Right cardiac atrium (tissue), 5 donors: Measurements from ENCODE around the gene SRRT. TPM values are rescaled to one million over a fixed set of nuclear protein-coding genes. Genes with fewer than 3 reads are reported as not detected.
A peak's percentile ranks its signal among the peaks of the same experiment; 100 is the strongest.

ENCODE experiments used
- ATAC-seq, 2 donors: fragments of 200-7000 bp; cut with Tn5 transposase; one replicate each; pipeline versions ENCODE4 v1.8.0 to v1.9.1; 2020; ENCODE audit warnings: moderate library complexity in 2 of 2, mild to moderate bottlenecking in 1 of 2
- DNase-seq, 3 donors: peaks; one replicate each; pipeline ENCODE4 v3.0.0-alpha.2; 2020
- H3K27ac ChIP-seq: one replicate; pipeline ENCODE4 v1.5.1; 2013; ENCODE audit warnings: mild to moderate bottlenecking, low read length, control low read depth, moderate library complexity
- H3K27me3 ChIP-seq: one replicate; pipeline ENCODE4 v1.6.1; 2013; ENCODE audit not compliant: control insufficient read depth, insufficient read depth
- H3K4me1 ChIP-seq: one replicate; pipeline ENCODE4 v1.6.1; 2013; ENCODE audit warnings: low read length; ENCODE audit not compliant: control insufficient read depth, insufficient read depth
- H3K4me3 ChIP-seq: one replicate; pipeline ENCODE4 v1.5.1; 2013; ENCODE audit warnings: low read length, control low read depth
- H3K9me3 ChIP-seq: one replicate; pipeline ENCODE4 v1.6.1; 2013; ENCODE audit warnings: low read length; ENCODE audit not compliant: control insufficient read depth
- WGBS: extraction: QIAGEN DNeasy Blood & Tissue Kit; methylation state at CpG from one replicate; pipeline ENCODE4 v1.1.7; 2013; 5-methylcytosine and 5-hydroxymethylcytosine counted together
- intact Hi-C, 4 donors: fragments of 100-400 bp; cut with DNase I; formaldehyde crosslinking; loops; one replicate each; pipeline versions ENCODE4 v1.11.0 to v1.14.0; 2022 to 2023
- long read RNA-seq, 4 donors: library from polyadenylated mRNA; unstranded; transcript quantifications; one replicate each; pipeline ENCODE4 v2.0.0, GENCODE V29; 2020 to 2021
- polyA plus RNA-seq: library from polyadenylated mRNA; stranded (reverse); fragments of 200-250 nt; gene quantifications from one replicate; pipeline ENCODE4 v1.2.3, GENCODE V29; 2013
- total RNA-seq, 4 donors: library from RNA; stranded (reverse); fragmentation: NEBNext Ultra II Directional; extraction: Animal tissue kit (Norgen Biotek cat#: 25700); gene quantifications; one replicate each; pipeline ENCODE4 v1.2.1, GENCODE V29; 2021
- donor health status: healthy with polysubstance abuse.
- donor health status: DM: no; HTN: yes; CAD: no.
- donor health status: DM: no; HTN: no; CAD: no.
- donor health status: DM: no; HTN: yes; CAD: no; lungs with severe emphysema.
- donor health status: DM: yes; HTN: yes; CAD: no.

The SRRT gene
- 10 to 100 TPM; 79.1 to 88.0 (median 82.2) TPM for total RNA-seq
- 45.8 TPM for polyA plus RNA-seq
- long read RNA-seq, donor 1, transcript SRRT-215 (20 exons, 2,964 nt): minor isoform, 32 of 176 reads
- long read RNA-seq, donor 1, transcript SRRT-216 (20 exons, 2,955 nt): minor isoform, 17 of 176 reads
- long read RNA-seq, donor 1, transcript SRRT-213 (20 exons, 2,905 nt): major isoform, 44 of 176 reads
- long read RNA-seq, donor 1, transcript SRRT-217 (20 exons, 2,893 nt): minor isoform, 11 of 176 reads
- long read RNA-seq, donor 1, partial matches to known transcripts: 58 of 176 reads
- long read RNA-seq, donor 1, other reads (novel, unspliced or antisense): 14 of 176 reads
- long read RNA-seq, donor 2, transcript SRRT-215 (20 exons, 2,964 nt): minor isoform, 16 of 91 reads
- long read RNA-seq, donor 2, transcript SRRT-213 (20 exons, 2,905 nt): major isoform, 24 of 91 reads
- long read RNA-seq, donor 2, transcript SRRT-216 (20 exons, 2,955 nt): minor isoform, 11 of 91 reads
- long read RNA-seq, donor 2, partial matches to known transcripts: 30 of 91 reads
- long read RNA-seq, donor 2, other reads (novel, unspliced or antisense): 6 of 91 reads
- long read RNA-seq, donor 3, transcript SRRT-217 (20 exons, 2,893 nt): minor isoform, 17 of 346 reads
- long read RNA-seq, donor 3, transcript SRRT-213 (20 exons, 2,905 nt): major isoform, 101 of 346 reads
- long read RNA-seq, donor 3, transcript SRRT-215 (20 exons, 2,964 nt): minor isoform, 62 of 346 reads
- long read RNA-seq, donor 3, transcript SRRT-216 (20 exons, 2,955 nt): minor isoform, 36 of 346 reads
- long read RNA-seq, donor 3, partial matches to known transcripts: 102 of 346 reads
- long read RNA-seq, donor 3, other reads (novel, unspliced or antisense): 28 of 346 reads
- long read RNA-seq, donor 4, transcript SRRT-213 (20 exons, 2,905 nt): major isoform, 23 of 82 reads
- long read RNA-seq, donor 4, transcript SRRT-216 (20 exons, 2,955 nt): minor isoform, 12 of 82 reads
- long read RNA-seq, donor 4, transcript SRRT-215 (20 exons, 2,964 nt): minor isoform, 12 of 82 reads
- long read RNA-seq, donor 4, partial matches to known transcripts: 26 of 82 reads
- long read RNA-seq, donor 4, other reads (novel, unspliced or antisense): 5 of 82 reads

GRCh38 chr7:100874577-100875355, at the start of gene SRRT:
Gene SRRT, plus strand, starts transcription at chr7:100875103. Its CDS starts 488 bp downstream, at chr7:100875591.
- no peaks in the 10 kb centered on the region for H3K4me1 ChIP-seq
- ATAC-seq: peak; percentile 96

GRCh38 chr7:100825215-100825671, 49.7 kb upstream of the SRRT start:
- WGBS: 35% methylated on average over 16 of the region's 16 CpGs
- Histone ChIP-seq H3K27me3 (no peaks in the 10 kb centered on the region), H3K27ac (peak overlapping the region; percentile 50), H3K9me3 (no peaks in the 10 kb centered on the region), H3K4me3 (peak overlapping the region; percentile 92), H3K4me1 (no peaks in the 10 kb centered on the region)
- peak; percentile 66 to 75 (median 69) for DNase-seq
- intact Hi-C loops: no loop called here
- peak; percentile 36 to 70 for ATAC-seq

More at GRCh38 chr7:100874577-100875355, at the start of gene SRRT:
- intact Hi-C loops: no loop called here
- H3K9me3 ChIP-seq: no peaks in the 10 kb centered on the region
- no peaks in the 10 kb centered on the region for H3K27me3 ChIP-seq
- WGBS: 1% methylated on average over 79 of the region's 79 CpGs
- DNase-seq: peak; percentile 98 to 99 (median 99)
- H3K4me3 ChIP-seq: peak within 1 kb of the TSS; percentile 90
- H3K27ac ChIP-seq: peak within 1 kb of the TSS; percentile 99

- ATAC-seq: no peak
- intact Hi-C loops: no loop called here
- no peaks in the 10 kb centered on the region for H3K4me1 ChIP-seq
Measured at GRCh38 chr7:100825751-100826513, 49.0 kb upstream of the SRRT start.

GRCh38 chr7:100826514-100827329, 48.2 kb upstream of the SRRT start:
- intact Hi-C loops: no loop called here

More at GRCh38 chr7:100825751-100826513, 49.0 kb upstream of the SRRT start:
- peak overlapping the region; percentile 50 for H3K27ac ChIP-seq
- H3K9me3 ChIP-seq: no peaks in the 10 kb centered on the region
- H3K27me3 ChIP-seq: no peaks in the 10 kb centered on the region
- peak in 1 of 3 donors; percentile 51 for DNase-seq
- H3K4me3 ChIP-seq: peak overlapping the region; percentile 92
- WGBS: 18% methylated on average over 17 of the region's 17 CpGs

DNA sequence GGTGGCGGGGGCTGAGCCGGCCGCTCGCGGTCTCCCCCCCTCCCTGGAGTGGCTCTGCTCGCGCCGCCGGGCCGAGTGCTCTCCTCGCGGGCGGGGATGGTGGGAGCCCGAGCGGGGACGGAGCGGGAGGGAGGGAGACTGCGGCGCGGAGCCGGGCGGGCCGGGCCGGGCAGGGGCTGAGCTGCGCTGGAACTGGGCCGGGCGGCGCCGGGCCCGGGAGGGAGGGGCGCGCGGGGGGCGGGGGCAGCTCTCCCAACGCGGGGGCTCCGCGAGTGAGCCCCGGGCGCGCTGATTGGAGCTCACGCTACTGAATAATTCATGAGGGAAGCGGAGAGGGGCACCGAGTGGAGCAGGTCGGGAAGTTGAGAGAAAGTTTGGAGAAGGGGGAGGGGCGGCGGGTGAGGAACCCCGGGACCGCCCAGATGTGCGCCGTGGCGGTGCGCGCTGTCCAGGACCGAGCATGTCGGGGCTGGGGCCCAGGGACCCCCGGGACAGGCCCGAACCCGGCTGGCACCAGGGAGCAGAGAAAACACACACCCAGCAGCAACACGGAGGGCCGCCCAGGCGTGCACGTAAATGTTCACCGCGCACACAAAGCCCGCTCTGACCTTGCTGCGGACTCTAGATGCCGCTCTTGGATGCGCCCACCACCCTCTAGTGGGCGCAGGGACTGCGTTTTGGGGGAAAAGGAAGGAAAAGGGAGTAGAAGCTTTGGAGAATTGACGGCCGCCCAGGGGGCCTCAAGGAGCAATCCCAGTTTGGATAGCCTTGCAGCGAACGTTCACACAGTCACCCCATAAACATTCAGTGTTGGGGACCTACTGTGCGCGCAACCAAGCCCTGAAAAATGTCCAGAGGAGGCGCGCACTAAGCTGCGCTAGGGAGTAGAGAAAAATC, 47.3 kb upstream of the SRRT start, which contains the start of gene EPHB4:
Gene EPHB4, minus strand, starts transcription at position 194 of the 897 bp plus-strand sequence. CDS start 493 bp downstream, outside the sequence.
- Histone ChIP-seq H3K27ac (peak within 1 kb of the TSS; percentile 76), H3K4me1 (no peaks in the 10 kb centered on the region), H3K4me3 (peak within 1 kb of the TSS; percentile 92), H3K9me3 (no peaks in the 10 kb centered on the region), H3K27me3 (no peaks in the 10 kb centered on the region)
- peak; percentile 89 to 95 (median 94) for DNase-seq
- WGBS: under 1% methylated on average over 79 of the region's 80 CpGs
- intact Hi-C loops: no loop called here
- ATAC-seq: peak; percentile 79 to 89

More at GRCh38 chr7:100826514-100827329, 48.2 kb upstream of the SRRT start:
- DNase-seq: peak in 2 of 3 donors; percentile 61 to 70
- no peaks in the 10 kb centered on the region for H3K4me1 ChIP-seq
- H3K27ac ChIP-seq: peak overlapping the region; percentile 76
- H3K4me3 ChIP-seq: peak overlapping the region; percentile 92
- WGBS: under 1% methylated on average over 71 of the region's 71 CpGs
- no peaks in the 10 kb centered on the region for H3K27me3 ChIP-seq
- H3K9me3 ChIP-seq: no peaks in the 10 kb centered on the region
- ATAC-seq: peak in 1 of 2 donors; percentile 3

- H3K9me3 ChIP-seq: no peaks in the 10 kb centered on the region
- ATAC-seq (peak; percentile 65 to 77), DNase-seq (peak; percentile 87 to 91 (median 91))
- 18% methylated on average over 20 of the region's 20 CpGs for WGBS
- H3K27me3 ChIP-seq: no peaks in the 10 kb centered on the region
- H3K4me3 ChIP-seq: no peak overlapping the region
- H3K27ac ChIP-seq: peak overlapping the region; percentile 62
- intact Hi-C loops: no loop called here
- no peaks in the 10 kb centered on the region for H3K4me1 ChIP-seq
Measured at GRCh38 chr7:100829150-100829716, 45.7 kb upstream of the SRRT start.

DNA sequence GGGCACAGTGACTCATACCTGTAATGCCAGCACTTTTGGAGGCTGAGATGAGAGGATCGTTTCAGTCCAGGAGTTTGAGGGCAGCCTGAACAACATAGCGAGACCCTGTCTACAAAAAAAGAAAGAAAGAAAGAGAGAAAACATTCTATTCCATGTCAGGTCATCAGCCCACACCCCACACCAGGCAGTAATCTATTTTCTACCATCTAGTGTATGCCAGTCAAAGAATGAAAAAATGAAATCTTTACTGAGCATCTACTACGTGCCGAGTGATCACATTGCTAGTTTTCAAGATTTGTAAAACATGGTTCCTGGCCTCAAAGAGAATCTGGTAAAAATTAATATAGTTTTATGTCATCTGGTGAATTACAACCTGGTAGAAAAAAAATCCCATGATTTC, 44.5 kb upstream of the SRRT start:
- H3K27me3 ChIP-seq: no peaks in the 10 kb centered on the region
- intact Hi-C loops: no loop called here
- H3K27ac ChIP-seq: no peak overlapping the region
- H3K9me3 ChIP-seq: no peaks in the 10 kb centered on the region
- H3K4me3 ChIP-seq: no peak overlapping the region
- ATAC-seq (no peak), DNase-seq (no peak)
- no peaks in the 10 kb centered on the region for H3K4me1 ChIP-seq
- 89% methylated on average over 4 of the region's 4 CpGs for WGBS

DNA sequence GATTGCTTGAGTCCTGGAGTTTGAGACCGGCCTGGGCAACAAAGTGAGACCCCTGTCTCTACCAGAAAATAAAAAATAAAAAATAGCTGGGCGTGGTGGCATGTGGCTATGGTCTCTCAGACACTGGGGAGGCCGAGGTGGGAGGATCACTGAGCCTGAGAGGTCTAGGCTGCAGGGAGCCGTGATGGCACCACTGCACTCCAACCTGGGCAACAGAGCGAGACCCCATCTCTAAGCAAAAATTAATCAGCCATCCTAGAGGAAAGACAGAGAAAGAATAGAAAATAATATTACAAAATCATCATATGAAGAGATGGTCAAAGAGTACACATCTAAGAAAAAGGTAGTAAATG, 42.6 kb upstream of the SRRT start:
- WGBS: 94% methylated on average over 5 of the region's 5 CpGs
- DNase-seq (no peak), ATAC-seq (no peak)
- Histone ChIP-seq H3K4me1 (no peaks in the 10 kb centered on the region), H3K27me3 (no peaks in the 10 kb centered on the region), H3K4me3 (no peak overlapping the region), H3K9me3 (no peaks in the 10 kb centered on the region), H3K27ac (no peak overlapping the region)
- intact Hi-C loops: no loop called here
